Upper lobe of left lung (tissue), 4 donors: ENCODE measurements around the gene TCF12.

Source experiments
- CTCF ChIP-seq, 6 experiments: fragments of 450-650 bp in 4 of 6; fragments of 200-600 bp in 2 of 6; sonication (generic) in 2 of 6; IDR thresholded peaks; one replicate each; pipeline ENCODE4 v1.5.1; 2016 to 2019; ENCODE audit warnings: antibody characterized with exemption in 6 of 6
- EP300 ChIP-seq, 4 donors: sonication (generic); formaldehyde crosslinking; IDR thresholded peaks; one replicate each; pipeline ENCODE4 v1.5.1; 2017; ENCODE audit warnings: antibody characterized with exemption in 4 of 4, control low read depth in 2 of 4
- POLR2A ChIP-seq, 4 donors: fragments of 450-650 bp; IDR thresholded peaks; one replicate each; pipeline ENCODE4 v1.5.1; 2016 to 2017; ENCODE audit warnings: antibody characterized with exemption in 4 of 4, mild to moderate bottlenecking in 2 of 4

- TF ChIP-seq CTCF (IDR thresholded peaks at IDR 0.05) (no peak), POLR2A (IDR thresholded peaks at IDR 0.05) (no peak), EP300 (IDR thresholded peaks at IDR 0.05) (no peak)
Observed at GRCh38 chr15:56883088-56883487, 35.4 kb upstream of the TCF12 start.
